VCaP (cell line): ENCODE measurements around the gene MCIDAS.

Experiments
- H3K27ac ChIP-seq: fragments of 450-650 bp; 2 replicates; pipeline ENCODE4 v1.5.1; 2017
- TF ChIP-seq, protein P1 (sequence below): fragments of 450-650 bp; conservative IDR thresholded peaks from 2 replicates; pipeline ENCODE4 v1.5.1; 2017; ENCODE audit warnings: mild to moderate bottlenecking, moderate library complexity

Gene MCIDAS

DNA sequence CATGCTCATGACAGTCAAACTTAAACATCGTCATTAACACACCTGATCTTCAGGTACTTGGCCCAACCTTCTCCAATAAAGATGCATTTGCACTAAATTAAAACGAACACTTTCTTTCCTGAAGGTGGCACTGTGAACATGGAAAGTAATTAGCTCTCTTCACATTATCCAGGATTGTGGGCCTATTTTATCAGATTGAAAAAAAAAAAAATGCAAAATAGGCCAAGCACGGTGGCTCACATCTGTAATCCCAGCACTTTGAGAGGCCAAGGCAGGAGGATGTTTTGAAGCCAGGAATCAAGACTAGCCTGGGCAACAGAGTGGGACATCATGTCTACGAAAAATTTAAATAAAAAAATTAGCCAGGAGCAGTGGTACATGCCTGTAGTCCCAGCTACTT, 39.7 kb downstream of the MCIDAS start:
- H3K27ac ChIP-seq, result no peak overlapping the region
- TF ChIP-seq, protein P1, sequence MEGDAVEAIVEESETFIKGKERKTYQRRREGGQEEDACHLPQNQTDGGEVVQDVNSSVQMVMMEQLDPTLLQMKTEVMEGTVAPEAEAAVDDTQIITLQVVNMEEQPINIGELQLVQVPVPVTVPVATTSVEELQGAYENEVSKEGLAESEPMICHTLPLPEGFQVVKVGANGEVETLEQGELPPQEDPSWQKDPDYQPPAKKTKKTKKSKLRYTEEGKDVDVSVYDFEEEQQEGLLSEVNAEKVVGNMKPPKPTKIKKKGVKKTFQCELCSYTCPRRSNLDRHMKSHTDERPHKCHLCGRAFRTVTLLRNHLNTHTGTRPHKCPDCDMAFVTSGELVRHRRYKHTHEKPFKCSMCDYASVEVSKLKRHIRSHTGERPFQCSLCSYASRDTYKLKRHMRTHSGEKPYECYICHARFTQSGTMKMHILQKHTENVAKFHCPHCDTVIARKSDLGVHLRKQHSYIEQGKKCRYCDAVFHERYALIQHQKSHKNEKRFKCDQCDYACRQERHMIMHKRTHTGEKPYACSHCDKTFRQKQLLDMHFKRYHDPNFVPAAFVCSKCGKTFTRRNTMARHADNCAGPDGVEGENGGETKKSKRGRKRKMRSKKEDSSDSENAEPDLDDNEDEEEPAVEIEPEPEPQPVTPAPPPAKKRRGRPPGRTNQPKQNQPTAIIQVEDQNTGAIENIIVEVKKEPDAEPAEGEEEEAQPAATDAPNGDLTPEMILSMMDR, result peak; percentile 74

DNA sequence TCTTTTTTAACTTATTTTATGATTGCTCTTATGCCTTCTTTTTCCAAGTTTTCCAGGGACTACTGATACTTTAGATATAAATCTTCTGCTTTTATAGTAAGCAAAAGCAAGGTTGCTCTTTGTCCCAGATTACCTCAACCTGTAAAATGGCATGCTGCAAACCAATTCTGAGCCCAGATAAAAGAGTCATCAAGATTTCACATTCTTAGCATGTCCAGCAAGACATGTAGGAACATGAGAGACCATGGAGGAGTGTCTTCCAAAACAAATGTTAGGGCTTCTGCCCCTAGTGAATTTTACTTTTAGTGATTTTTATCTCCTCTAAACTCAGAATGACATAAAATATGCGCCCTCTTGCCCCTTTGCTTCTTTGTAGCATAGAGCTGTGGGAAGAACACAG, 47.1 kb downstream of the MCIDAS start:
- TF ChIP-seq, protein P1, result no peak

DNA sequence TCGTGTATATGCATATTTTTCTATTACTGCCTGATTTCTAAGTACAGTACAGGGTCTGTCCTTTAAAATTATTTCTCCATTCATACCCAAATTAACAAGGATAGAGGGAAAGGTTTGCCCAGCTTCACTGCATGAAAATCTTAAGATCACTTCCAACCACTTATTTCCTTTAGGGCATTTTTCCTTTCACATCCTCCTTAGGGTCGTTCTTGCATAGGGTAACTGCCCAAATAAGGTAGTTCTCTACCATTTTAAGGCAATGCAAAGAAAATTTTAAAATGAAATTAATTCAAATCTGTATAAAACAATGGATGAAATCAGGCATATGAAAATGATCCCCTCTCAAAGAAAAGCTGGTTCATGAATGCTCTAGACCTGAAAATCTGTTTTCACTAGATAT, 50.0 kb downstream of the MCIDAS start:
- H3K27ac ChIP-seq, result no peak overlapping the region; the same call in 1 of the 2 replicates
- TF ChIP-seq, protein P1, result no peak

More for the DNA sequence above, 47.1 kb downstream of the MCIDAS start:
- no peak overlapping the region for H3K27ac ChIP-seq

DNA sequence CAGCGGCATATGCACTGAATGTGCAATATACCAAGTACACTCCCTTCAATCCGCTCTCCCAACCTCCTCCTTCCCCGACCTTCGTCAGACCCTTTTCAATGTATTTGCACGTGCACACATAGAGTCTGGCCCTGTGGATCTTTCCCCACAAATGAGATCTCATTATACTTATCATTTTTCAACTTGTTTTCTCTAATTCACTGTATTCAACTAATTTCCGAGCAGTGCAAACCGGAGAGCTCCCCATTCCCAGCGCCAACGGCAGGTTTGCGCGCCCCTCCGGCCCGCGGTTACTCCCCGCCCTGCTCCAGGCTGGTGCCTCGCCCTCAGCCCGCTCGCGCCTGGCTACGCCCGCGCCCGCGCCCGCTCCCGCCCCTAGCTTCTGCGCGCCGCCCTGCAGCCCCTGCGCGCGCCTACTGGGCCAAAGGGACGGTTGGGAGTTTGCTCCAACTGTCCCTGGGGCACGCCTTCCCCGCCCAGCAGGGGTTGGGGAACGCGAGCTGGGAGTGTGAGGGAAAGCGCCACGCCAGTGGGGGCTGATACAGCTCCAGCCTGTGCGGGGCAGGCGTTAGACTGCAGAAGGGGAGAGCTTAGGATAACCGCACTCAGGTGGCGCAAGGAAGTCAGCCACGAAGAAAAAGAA, 50.8 kb downstream of the MCIDAS start:
- peak overlapping the region; percentile 36; the same call in 1 of the 2 replicates for H3K27ac ChIP-seq
- TF ChIP-seq, protein P1, result peak; percentile 49

- TF ChIP-seq, protein P1, result no peak
- H3K27ac ChIP-seq, result peak overlapping the region; percentile 36; the same call in 1 of the 2 replicates
These were observed 51.3 kb downstream of the MCIDAS start for GRCh38 chr5:55175781-55176175.

DNA sequence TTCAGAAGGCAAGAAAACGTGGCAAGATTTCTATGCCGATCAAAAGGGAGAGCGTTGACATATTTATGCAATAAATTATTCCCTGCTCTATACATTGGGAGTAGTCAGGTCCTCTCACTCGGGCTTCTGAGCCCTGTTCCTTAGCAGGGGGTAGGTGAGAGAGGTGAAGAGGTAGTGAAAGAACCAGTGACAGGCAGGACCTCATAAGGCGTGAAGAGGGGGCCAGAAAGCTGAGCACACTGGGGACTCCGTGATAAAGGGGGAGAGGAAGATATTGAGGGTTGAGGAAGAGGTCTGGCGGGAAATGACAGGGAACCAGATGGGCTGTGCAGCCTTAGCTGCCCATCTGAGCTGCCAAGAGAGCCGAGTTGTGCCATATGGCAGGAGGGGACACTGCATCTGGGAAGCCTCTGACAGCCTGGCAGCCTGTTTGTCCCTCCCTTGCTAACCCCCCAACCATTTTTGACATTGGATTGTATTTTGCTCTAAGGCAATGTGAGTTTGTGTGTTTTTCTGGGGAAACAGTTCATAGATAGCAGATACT, 53.4 kb downstream of the MCIDAS start:
- H3K27ac ChIP-seq, result peak overlapping the region; percentile 42
- TF ChIP-seq, protein P1, result no peak

DNA sequence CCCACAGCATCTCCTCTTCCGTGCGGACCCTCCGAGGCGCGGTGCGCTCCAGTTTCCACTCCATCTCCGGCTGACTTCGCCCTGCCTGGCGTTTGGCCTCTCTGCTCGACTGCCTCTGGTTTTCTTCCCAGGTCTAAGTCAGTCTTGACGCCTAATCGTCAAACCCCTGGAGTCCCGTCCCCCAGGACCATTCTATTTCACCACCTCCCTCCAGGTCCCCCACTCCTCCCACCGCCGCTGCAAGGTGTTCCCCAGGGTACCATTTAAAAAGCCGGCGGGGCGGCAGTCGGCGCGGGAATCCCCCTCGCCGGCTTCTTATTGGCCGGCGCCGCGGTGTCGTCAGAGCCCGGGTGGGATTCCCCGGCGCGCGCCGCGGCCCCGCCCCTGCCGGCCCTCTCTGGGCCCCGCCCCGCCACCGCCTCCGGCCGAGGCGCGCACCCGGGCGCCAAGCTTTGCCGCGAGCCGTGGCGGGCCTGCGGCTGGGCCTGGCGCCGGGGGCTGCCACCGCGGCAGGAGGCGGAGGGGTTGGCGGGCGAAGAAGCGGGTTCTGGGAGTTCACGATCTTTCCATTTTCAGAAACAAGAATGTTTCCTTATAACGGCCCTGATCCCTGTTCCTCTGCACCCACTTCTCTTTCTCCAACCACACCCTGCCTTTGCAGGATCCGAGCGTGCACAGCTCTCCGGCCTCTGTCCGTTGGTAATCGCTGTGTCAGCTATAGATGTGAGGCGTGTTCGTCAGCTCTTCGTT, 54.0 kb downstream of the MCIDAS start, which contains the start of gene CDC20B:
TSS of gene CDC20B (minus strand) at position 241 of the 750 bp plus-strand sequence. CDS start at position 64, 177 bp downstream.
- TF ChIP-seq, protein P1, result no peak
- H3K27ac ChIP-seq, result peak within 1 kb of the TSS; percentile 42
